GF-D8 (cell line): ENCODE measurements around the gene LUC7L2.
"Not testable (repeated sequence)": the region's sequence is repeated elsewhere in the genome, so short reads cannot be mapped to it uniquely, and the experiment has no call there.

ENCODE experiments used
- DNase-seq: peaks from one replicate; lab custom pipeline; 2025; lab: John Stamatoyannopoulos, UW

The LUC7L2 gene

GRCh38 chr7:139446051-139446890, 86.6 kb downstream of the LUC7L2 start:
- no peak for DNase-seq

- no peak for DNase-seq
Observed at GRCh38 chr7:139450851-139451250, 91.2 kb downstream of the LUC7L2 start.

GRCh38 chr7:139451638-139452037, 91.9 kb downstream of the LUC7L2 start:
- no peak for DNase-seq

DNA sequence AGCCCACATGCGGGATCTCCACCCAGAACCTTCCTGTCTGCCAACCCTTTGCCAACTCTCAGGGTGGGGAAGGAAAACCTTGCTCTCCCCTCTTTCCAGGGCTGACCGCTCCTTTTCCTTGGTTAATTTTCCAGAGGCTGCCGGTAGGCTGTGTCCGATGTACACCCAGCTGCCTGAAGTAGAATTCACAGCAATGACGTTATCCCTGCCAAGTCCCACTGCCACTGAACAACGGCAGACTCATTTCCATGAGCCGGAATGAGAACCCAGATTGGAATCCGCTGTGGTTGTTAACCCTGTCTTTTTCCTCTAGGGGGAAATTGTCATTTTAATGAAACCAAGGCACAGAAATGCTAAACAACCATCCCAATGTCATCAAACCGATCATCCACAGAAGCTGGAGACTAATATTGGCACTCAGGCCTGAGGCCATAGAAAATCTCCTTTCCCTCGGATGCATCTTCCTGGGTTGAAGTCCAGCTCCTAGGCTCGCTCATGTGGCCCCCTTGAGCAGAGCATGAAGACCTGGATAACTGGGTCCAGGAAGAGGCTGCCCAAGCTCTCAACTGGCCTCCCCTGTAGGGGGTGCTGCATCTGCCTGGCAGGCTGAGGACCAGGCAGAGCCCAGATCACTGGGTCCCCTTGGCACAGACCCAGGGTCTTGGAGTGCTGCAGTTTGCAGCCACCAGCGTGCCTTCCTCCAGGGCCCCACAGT, 93.4 kb downstream of the LUC7L2 start:
- no peak for DNase-seq

- DNase-seq: no peak
Observed at GRCh38 chr7:139453673-139454321, 94.1 kb downstream of the LUC7L2 start.

DNA sequence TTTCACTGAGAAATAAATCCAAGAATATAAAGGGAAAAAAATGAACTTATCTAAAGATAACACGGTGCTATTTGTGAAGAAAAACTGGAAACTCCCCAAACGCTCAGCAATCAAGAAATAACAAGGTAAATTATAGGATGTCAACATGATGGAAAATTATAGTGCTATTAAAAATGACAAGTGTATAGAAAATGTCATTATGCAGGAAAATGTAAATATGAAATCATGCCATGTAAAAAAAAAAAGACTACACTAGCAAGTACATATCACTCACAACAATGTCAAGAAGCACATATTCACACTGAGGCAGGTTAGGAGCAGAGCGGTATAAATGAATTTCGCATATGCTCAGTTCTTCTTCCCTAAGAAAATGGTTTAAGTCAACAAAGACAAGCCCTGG, 96.1 kb downstream of the LUC7L2 start:
- no peak for DNase-seq

- no peak for DNase-seq
Observed at GRCh38 chr7:139456511-139456910, 96.8 kb downstream of the LUC7L2 start.

DNA sequence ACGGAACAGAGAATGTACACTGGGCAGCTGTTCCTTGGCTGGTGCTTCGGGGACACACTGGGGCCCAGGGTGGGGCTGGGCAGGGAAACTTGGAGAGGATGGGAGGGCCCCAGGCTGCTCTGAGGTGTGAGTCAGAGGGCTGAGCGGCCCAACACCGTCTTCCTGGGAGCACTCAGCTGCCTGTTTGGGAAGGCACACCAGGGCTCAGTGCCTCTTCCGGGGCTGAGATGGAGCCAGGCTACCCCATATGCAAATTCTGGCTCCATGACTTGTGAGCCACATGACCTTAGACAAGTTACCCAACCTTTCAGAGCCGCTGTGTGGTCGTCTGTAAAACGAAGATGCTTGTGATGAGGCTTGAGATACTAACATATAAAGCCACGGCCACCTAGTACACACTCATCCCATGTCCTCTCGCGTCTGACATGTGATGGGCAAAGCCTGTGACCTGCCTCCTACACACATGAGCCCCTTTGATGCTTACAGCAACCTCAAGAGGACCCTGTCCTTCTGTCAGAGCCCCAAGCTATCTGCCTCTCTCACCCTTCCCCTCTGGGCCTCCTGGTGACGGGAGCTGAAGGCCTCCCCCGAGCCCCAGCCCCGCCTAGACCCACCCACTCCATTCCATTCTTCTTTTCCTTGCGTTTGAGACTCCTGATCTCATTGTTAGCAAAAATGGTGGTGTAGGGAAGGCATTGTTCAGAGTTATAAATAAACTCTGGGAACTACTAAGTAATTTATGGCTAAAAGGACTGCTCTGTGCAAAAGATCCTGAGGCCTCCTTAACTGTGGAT, 97.7 kb downstream of the LUC7L2 start:
- DNase-seq: no peak

DNA sequence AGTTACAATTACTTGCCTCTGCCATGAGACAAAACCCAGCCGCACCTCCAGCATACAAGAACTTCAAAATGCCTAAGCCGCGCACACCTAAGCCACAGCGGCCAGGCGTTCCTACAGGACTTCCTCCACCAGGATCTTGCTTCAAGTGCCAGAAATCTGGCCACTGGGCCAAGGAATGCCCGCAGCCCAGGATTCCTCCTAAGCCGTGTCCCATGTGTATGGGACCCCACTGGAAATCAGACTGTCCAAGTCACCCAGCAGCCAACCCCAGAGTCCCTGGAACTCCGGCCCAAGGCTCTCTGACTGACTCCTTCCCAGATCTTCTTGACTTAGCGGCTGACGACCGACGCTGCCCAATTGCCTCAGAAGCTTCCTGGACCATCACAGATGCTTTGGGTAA, 103.7 kb downstream of the LUC7L2 start:
- not testable (repeated sequence) for DNase-seq

DNA sequence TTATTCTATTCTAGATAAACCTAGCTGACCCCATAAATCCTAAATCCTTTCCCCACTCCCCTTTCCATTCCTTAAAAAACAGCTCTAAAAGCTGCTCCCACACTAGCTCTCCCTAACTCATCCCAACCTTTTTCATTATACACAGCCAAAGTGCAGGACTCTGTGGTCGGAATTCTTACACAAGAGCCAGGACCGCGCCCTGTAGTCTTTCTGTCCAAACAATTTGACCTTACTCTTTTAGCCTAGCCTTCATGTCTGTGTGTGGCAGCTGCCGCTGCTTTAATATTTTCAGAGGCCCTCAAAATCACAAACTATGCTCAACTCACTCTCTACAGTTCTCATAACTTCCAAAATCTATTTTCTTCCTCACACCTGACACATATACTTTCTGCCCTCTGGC, 104.8 kb downstream of the LUC7L2 start:
- DNase-seq: not testable (repeated sequence)

DNA sequence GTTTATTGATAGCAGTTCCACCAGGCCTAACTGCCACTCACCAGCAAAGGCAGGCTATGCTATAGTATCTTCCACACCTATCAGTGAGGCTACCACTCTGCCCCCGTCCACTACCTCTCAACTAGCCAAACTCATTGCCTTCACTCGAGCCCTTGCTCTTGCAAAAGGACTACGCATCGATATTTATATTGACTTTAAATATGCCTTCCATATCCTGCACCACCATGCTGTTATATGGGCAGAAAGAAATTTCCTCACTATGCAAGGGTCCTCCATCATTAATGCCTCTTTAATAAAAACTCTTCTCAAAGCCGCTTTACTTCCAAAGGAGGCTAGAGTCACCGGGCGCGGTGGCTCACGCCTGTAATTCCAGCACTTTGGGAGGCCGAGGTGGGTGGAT, 105.4 kb downstream of the LUC7L2 start:
- not testable (repeated sequence) for DNase-seq

- DNase-seq: not testable (repeated sequence)
Observed at GRCh38 chr7:139467729-139468128, 108.0 kb downstream of the LUC7L2 start.

DNA sequence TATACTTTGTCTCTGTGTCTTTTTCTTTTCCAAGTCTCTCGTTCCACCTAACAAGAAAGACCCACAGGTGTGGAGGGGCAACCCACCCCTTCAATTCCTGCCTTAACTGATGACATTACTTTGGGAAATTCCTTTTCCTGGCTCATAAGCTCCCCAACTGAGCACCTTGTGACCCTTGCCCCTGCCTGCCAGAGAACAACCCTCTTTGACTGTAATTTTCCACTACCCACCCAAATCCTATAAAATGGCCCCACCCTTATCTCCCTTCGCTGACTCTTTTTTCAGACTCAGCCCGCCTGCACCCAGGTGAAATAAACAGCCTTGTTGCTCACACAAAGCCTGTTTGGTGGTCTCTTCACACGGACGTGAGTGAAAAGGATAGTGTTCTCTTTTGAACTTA, 108.6 kb downstream of the LUC7L2 start:
- not testable (repeated sequence) for DNase-seq

DNA sequence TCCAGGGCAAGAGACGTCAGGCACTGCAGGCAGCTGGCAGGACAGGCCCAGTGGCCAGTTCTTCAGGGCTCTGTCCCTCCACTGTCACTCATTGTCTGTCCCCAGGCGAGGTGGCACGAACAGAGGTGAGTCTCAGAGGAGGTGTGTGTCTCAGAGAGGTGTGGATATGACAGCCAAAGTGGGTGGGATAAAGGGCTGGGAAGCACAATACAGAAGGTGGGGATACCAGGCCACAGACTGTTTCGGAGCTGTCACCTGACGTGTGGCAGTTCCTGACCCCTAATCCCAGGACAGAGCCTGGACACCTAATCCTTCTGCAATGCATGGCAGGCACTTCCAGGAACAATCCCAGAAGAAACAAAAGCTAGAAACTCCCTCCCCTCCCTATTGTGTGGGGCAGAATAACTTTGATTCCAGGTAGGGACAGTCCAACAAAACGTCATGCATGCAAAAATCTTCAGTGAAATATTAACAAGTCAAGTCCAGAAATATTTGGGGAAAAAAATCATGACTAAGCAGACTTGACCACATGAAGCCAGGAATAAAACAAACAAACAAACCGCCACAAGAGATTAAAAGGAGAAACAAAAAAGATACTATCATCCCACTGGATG, 112.2 kb downstream of the LUC7L2 start:
- DNase-seq: no peak
